Activated naive CD8-positive, alpha-beta T cell treated with anti-CD3 and anti-CD28 coated beads for 36 hours (primary cell): Measurements from ENCODE around the gene DIO1. TPM values are rescaled to one million over a fixed set of nuclear protein-coding genes. Genes with fewer than 3 reads are reported as not detected.

Experiments used
- DNase-seq: peaks from one replicate; pipeline ENCODE4 v3.0.0; 2021
- H3K27ac Mint-ChIP-seq: one replicate; pipeline ENCODE4 v1.8.0; 2022; ENCODE audit warnings: mild to moderate bottlenecking, moderate library complexity, mixed read lengths
- H3K27me3 Mint-ChIP-seq: one replicate; pipeline ENCODE4 v1.8.0; 2022; ENCODE audit warnings: mild to moderate bottlenecking, mixed read lengths
- H3K36me3 Mint-ChIP-seq: one replicate; pipeline ENCODE4 v1.8.0; 2021; ENCODE audit warnings: mild to moderate bottlenecking, mixed read lengths
- H3K4me1 Mint-ChIP-seq: one replicate; pipeline ENCODE4 v1.8.0; 2021; ENCODE audit warnings: mixed read lengths
- H3K4me3 Mint-ChIP-seq: one replicate; pipeline ENCODE4 v1.8.0; 2022; ENCODE audit warnings: mild to moderate bottlenecking, moderate library complexity, mixed read lengths
- H3K9me3 Mint-ChIP-seq: one replicate; pipeline ENCODE4 v1.8.0; 2022; ENCODE audit warnings: mixed read lengths
- total RNA-seq, 2 experiments: library from RNA; stranded (reverse); gene quantifications; one replicate each; pipeline ENCODE4 v1.2.3, GENCODE V29; 2021

Gene DIO1
- total RNA-seq, 2 experiments from 2014 or later = not detected

GRCh38 chr1:53888681-53889080 lies 5.3 kb upstream of the DIO1 start:
- H3K4me1 Mint-ChIP-seq = peaks cover 44% of the 10 kb centered on the region
- peak overlapping the region; percentile 98 for H3K4me3 Mint-ChIP-seq
- H3K9me3 Mint-ChIP-seq = no peaks in the 10 kb centered on the region
- H3K36me3 Mint-ChIP-seq = peaks cover 2% of the 10 kb centered on the region
- peaks cover 3% of the 10 kb centered on the region for H3K27me3 Mint-ChIP-seq
- DNase-seq = no peak
- H3K27ac Mint-ChIP-seq = peak overlapping the region; percentile 20

- Mint-ChIP-seq H3K27me3 (peaks cover 8% of the 10 kb centered on the region), H3K9me3 (no peaks in the 10 kb centered on the region), H3K4me1 (peaks cover 46% of the 10 kb centered on the region), H3K27ac (peak within 1 kb of the TSS; percentile 99), H3K36me3 (peaks cover 2% of the 10 kb centered on the region), H3K4me3 (peak within 1 kb of the TSS; percentile 98)
- DNase-seq = peak; percentile 88
Observed at GRCh38 chr1:53889304-53890298, 4.4 kb upstream of the DIO1 start, which contains the start of gene YIPF1. TSS of gene YIPF1 (minus strand) at chr1:53889797. CDS start at chr1:53888937, 860 bp downstream.

DNA sequence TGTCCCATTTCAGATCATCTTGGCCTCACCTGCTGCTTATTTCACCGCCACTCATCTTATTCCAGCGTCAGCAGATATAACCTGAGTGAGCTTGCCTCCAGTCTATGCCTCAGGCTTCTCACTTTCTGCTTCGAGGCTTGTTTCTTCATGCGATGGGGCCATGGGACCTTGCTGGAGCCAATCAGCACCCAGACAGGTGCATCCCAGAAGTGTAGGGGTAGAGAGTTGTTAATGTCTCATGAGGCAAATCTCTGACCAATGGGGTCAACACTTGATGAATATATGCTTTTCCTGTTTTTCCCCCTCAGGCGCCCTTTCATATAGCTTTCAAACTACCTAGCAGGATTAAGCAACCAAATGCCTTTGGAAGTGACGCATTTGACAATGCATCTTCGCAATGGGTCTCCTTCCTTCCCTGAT lies 3.5 kb upstream of the DIO1 start:
- Mint-ChIP-seq H3K4me3 (peak overlapping the region; percentile 98), H3K4me1 (peaks cover 38% of the 10 kb centered on the region), H3K27me3 (peaks cover 11% of the 10 kb centered on the region), H3K36me3 (peaks cover 2% of the 10 kb centered on the region), H3K27ac (peak overlapping the region; percentile 99), H3K9me3 (no peaks in the 10 kb centered on the region)
- no peak for DNase-seq

DNA sequence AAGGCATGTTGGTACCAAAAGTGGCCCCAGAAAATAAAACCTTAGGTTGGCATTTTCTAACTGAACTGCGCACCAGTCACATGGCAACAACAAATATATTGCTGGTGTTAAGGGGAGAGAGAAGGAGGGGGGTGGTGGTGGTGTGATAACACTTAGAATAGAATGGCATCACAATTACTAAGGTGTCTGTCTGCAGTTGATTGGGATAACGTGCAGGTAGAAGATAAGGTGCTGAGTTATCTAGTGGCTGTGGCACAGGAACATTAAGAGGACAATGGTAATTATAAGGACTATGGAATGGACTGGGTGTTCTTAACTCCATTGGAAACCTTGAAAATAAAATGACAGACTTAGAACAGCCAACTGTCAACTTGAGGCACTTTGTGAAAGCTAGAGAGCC lies 3.0 kb upstream of the DIO1 start:
- Mint-ChIP-seq H3K27me3 (peaks cover 14% of the 10 kb centered on the region), H3K4me1 (peaks cover 37% of the 10 kb centered on the region), H3K36me3 (peaks cover 2% of the 10 kb centered on the region), H3K4me3 (peak overlapping the region; percentile 98), H3K27ac (peak overlapping the region; percentile 99), H3K9me3 (no peaks in the 10 kb centered on the region)
- no peak for DNase-seq

GRCh38 chr1:53891678-53892077 lies 2.3 kb upstream of the DIO1 start:
- Mint-ChIP-seq H3K4me1 (peaks cover 36% of the 10 kb centered on the region), H3K36me3 (peaks cover 2% of the 10 kb centered on the region), H3K27ac (no peak overlapping the region), H3K27me3 (peaks cover 14% of the 10 kb centered on the region), H3K9me3 (no peaks in the 10 kb centered on the region), H3K4me3 (no peak overlapping the region)
- DNase-seq = no peak

DNA sequence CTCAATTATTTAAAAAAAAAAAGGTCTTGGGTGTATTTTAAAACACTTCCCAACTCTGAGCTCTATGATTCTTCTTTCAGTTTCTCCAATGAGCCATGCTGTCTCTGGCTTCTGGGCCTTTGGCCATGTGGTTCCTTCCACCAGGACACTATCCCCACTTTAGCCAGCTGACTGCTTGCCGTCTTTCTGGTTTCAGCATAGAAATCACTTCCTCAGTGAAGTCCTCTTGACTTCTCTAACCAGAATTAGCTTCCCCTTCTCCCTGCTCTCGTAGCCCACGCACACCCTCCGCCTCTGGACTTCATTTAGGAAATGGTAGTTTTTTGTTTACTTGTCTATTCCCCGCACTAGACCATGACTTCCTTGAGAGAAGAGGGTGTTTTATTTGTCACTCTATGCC lies 1.1 kb upstream of the DIO1 start:
- Mint-ChIP-seq H3K4me3 (no peak overlapping the region), H3K27ac (no peak overlapping the region)

DNA sequence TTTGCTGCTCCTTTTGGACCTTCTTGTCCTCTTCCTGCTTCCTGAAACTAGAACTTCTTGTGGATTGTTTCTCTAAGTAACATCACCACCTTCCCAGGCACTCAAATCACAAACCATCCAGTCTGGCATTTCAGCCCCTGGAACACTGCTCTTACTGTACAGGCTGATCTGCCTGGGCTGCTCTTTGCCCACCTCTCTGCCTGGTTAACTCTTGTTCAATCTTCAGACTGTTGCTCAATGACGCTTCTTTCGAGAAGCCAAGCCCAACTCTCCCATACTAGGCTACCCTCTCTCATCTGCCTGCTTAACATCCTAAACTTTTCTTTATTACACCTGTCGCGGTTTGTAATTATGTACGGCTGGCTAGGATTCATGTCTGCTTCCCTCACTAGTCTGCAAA lies 657 bp downstream of the DIO1 start:
- H3K9me3 Mint-ChIP-seq = no peaks in the 10 kb centered on the region
- peaks cover 14% of the 10 kb centered on the region for H3K27me3 Mint-ChIP-seq
- peaks cover 23% of the 10 kb centered on the region for H3K4me1 Mint-ChIP-seq
- no peak overlapping the region for H3K4me3 Mint-ChIP-seq
- no peak overlapping the region for H3K27ac Mint-ChIP-seq
- DNase-seq = no peak
- H3K36me3 Mint-ChIP-seq = no peaks in the 10 kb centered on the region

More for the DNA sequence above, 1.1 kb upstream of the DIO1 start:
- Mint-ChIP-seq H3K27me3 (peaks cover 14% of the 10 kb centered on the region), H3K9me3 (no peaks in the 10 kb centered on the region), H3K36me3 (no peaks in the 10 kb centered on the region), H3K4me1 (peaks cover 36% of the 10 kb centered on the region)
- no peak for DNase-seq

DNA sequence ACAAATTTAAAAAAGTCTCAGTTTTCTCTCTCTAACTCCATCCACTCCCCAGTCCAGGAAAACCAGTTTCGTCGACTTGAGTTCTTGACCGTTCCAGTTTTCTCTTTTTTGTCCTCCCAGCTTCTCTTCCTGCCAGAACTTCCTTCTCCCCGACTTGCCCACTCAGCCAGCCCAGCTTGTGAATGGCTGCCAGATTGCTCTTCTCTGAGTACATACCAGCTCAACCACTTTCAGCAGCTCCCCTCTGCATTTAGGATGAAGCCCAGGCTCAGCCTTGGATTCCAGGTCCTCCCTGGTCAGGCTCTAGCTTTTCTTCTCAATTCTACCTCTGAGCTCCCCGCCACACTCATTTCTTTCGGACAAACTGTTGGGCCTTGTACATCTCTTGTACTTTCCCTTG lies 1.4 kb downstream of the DIO1 start:
- H3K4me3 Mint-ChIP-seq = no peak overlapping the region

GRCh38 chr1:53896635-53897229 lies 2.7 kb downstream of the DIO1 start:
- H3K4me3 Mint-ChIP-seq = no peak overlapping the region
- DNase-seq = no peak
- H3K36me3 Mint-ChIP-seq = no peaks in the 10 kb centered on the region
- H3K4me1 Mint-ChIP-seq = peaks cover 13% of the 10 kb centered on the region
- no peak overlapping the region for H3K27ac Mint-ChIP-seq
- H3K27me3 Mint-ChIP-seq = peaks cover 14% of the 10 kb centered on the region
- no peaks in the 10 kb centered on the region for H3K9me3 Mint-ChIP-seq

More for the DNA sequence above, 1.4 kb downstream of the DIO1 start:
- Mint-ChIP-seq H3K4me1 (peaks cover 17% of the 10 kb centered on the region), H3K27ac (no peak overlapping the region), H3K36me3 (no peaks in the 10 kb centered on the region), H3K9me3 (no peaks in the 10 kb centered on the region), H3K27me3 (peaks cover 14% of the 10 kb centered on the region)
- no peak for DNase-seq

GRCh38 chr1:53899206-53899628 lies 5.2 kb downstream of the DIO1 start:
- H3K4me1 Mint-ChIP-seq = peaks cover 4% of the 10 kb centered on the region
- H3K27ac Mint-ChIP-seq = no peak overlapping the region
- no peak overlapping the region for H3K4me3 Mint-ChIP-seq
- no peak for DNase-seq
- H3K9me3 Mint-ChIP-seq = no peaks in the 10 kb centered on the region
- H3K36me3 Mint-ChIP-seq = no peaks in the 10 kb centered on the region
- H3K27me3 Mint-ChIP-seq = peaks cover 7% of the 10 kb centered on the region

GRCh38 chr1:53899708-53900107 lies 5.7 kb downstream of the DIO1 start:
- Mint-ChIP-seq H3K4me3 (no peak overlapping the region), H3K36me3 (no peaks in the 10 kb centered on the region), H3K4me1 (peaks cover 4% of the 10 kb centered on the region), H3K9me3 (no peaks in the 10 kb centered on the region), H3K27ac (no peak overlapping the region), H3K27me3 (peaks cover 7% of the 10 kb centered on the region)
- no peak for DNase-seq

DNA sequence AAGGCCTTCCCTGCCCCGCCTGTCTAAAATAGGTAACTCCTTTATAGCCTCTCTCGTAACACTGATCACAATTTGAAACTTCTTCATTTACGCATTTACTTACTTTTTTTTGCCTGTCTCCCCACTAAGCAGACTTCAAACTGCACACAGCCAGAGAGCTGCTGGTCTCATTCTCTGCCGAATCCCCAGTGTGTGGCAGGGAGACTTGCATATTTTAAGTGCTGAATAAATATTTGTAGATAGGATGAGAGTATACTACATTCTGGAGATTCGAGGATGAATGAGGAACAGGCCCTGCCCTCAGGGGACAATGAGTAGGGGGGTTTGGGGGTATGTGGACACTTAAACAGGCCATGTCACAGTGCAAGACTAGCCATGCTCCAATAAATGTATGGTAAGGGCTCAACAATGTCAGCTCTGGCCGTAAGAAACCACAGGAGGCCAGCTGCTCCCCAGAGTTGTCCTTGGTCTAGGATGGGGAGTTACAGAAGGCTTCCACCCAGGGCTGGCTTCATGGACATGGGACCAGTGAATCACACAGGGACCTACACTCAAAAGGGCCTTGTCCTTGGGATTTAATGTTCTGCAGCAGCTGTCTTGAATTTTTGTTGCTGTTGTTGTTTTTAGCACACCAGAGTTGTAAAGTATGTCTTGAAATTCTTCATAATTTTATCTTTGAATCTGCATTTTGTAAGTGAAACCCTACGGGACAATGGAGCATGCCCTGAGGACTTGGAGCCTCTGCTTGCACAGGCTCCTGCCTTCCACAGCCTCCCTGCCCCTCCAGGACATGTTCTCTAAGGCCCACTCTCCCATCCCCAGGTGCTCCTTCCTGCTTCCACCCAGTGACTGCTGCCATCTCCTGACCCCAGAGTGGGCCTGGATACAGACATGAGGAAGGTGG lies 8.5 kb downstream of the DIO1 start:
- Mint-ChIP-seq H3K27ac (no peak overlapping the region), H3K9me3 (no peaks in the 10 kb centered on the region), H3K4me1 (peaks cover 4% of the 10 kb centered on the region), H3K4me3 (no peak overlapping the region), H3K27me3 (no peaks in the 10 kb centered on the region), H3K36me3 (no peaks in the 10 kb centered on the region)
- no peak for DNase-seq

- Mint-ChIP-seq H3K4me1 (peaks cover 4% of the 10 kb centered on the region), H3K27me3 (no peaks in the 10 kb centered on the region), H3K27ac (no peak overlapping the region), H3K36me3 (no peaks in the 10 kb centered on the region), H3K4me3 (no peak overlapping the region), H3K9me3 (no peaks in the 10 kb centered on the region)
- no peak for DNase-seq
Observed at GRCh38 chr1:53905509-53905908, 11.5 kb downstream of the DIO1 start.

GRCh38 chr1:53906121-53906520 lies 12.1 kb downstream of the DIO1 start:
- Mint-ChIP-seq H3K4me3 (no peak overlapping the region), H3K9me3 (no peaks in the 10 kb centered on the region), H3K36me3 (no peaks in the 10 kb centered on the region), H3K27ac (no peak overlapping the region), H3K4me1 (peaks cover 3% of the 10 kb centered on the region), H3K27me3 (no peaks in the 10 kb centered on the region)
- DNase-seq = no peak
